Effector CD4-positive, alpha-beta T cell (primary cell): ENCODE data around the gene CCDC28B.

Experiments
- DNase-seq: peaks from one replicate; pipeline ENCODE4 v3.0.0-alpha.2; 2020

Gene CCDC28B

DNA sequence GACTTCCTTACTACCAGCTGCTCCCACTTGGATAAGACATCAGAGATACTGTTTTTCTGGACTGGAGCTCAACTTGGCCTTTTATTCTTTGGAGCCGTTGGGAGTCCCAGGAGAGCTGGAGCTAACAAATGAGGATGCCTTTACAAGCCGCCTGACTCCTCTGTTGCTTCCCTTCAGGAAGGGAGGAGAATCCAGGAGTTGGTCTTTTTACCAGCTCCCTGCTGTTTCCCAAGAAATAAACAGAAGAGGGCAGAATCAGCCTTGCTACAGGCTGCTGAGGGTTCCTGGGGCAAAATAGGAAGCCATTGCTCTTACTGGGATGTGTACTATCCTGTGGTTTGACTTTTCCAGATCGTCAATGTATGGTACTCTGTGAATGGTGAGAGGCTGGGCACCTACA, 23.3 kb downstream of the CCDC28B start:
- no peak for DNase-seq

GRCh38 chr1:32224285-32224684, 23.9 kb downstream of the CCDC28B start:
- no peak for DNase-seq

DNA sequence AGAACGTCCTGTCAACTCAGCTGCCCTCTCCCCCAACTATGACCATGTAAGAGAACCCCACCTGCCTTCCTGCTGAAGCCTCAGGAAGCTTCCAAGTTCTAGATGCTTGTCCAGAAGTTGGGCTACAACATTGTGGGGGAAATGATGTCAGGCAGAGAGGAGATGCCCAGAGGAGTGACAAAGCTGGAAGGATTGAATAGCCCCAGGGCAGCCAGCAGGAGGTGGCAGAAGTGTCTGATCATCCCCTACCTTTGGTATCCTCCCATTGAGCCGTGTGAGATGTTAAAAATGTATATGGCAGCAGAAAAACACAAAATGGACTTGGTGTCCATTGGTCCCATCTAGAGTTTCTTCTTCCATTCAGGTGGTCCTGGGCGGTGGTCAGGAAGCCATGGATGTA, 28.4 kb downstream of the CCDC28B start:
- no peak for DNase-seq

DNA sequence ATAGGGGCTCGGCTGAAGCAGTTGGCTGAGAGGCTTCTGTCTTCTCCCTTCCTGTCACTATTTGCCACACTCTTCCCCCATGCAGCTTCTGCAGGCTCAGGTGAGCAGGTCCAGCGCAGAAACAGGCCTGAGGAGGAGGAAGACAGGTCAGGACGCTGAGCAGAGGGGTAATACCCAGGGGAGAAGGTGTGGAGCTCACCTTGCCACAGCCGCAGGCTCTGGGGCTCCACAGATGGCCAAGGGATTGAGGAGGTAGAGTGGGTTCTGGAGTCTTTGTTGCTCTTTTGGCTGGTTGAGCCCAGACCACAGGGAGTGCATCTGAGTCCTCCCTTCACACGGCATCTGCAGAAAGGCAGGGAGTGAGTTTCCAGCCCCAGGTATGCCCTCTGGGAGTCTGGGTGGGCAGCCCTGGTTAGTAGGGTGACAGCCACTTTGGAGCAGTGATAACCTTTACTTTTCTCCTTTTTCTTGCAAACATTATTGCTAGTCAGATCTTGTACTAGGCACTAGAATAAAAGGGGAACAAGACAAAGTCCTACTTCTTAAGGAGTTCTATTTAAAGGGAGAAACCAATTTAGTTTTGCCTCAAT, 31.5 kb downstream of the CCDC28B start:
- DNase-seq, result no peak

- DNase-seq, result no peak
These were observed 32.3 kb downstream of the CCDC28B start for GRCh38 chr1:32232558-32233304.

DNA sequence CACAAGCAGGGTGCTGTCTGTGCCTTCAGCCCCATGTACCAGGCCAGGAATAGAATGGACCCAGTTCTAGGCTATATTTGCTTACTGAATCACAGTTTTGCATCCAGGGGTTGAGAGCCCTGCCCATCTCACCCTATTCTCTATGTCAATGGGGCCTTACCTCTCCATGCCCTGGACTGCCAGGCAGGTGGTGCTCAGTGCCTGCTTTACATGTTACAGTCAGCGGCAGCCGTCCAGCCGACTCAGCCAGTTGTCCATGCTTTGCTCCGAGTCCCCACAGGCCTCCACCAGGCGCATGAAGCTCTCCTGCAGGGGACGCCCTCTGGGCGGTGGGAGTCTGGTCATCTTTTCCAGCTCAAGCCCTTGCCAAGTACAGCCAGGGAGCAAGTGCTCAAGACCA, 34.4 kb downstream of the CCDC28B start:
- DNase-seq, result no peak

DNA sequence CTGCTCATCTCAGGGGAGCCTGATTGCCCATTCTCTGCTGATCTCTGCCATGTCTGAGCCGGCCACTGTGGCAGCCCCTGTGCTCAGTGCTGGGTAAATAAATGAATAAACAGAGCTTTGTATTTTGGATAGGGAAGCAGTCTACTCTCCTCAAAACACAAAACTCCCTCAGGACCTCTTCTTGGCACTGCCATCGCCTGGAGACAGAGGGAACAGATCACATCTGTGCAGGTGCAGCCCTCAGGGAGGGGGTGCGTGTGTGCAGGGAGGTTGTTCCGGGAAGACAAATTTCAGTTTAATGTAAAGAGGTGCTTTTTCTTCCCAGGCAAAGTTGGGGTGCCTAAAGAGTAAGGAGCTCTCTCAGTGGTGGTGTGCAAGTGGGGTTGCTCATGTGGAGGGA, 38.9 kb downstream of the CCDC28B start:
- no peak for DNase-seq

DNA sequence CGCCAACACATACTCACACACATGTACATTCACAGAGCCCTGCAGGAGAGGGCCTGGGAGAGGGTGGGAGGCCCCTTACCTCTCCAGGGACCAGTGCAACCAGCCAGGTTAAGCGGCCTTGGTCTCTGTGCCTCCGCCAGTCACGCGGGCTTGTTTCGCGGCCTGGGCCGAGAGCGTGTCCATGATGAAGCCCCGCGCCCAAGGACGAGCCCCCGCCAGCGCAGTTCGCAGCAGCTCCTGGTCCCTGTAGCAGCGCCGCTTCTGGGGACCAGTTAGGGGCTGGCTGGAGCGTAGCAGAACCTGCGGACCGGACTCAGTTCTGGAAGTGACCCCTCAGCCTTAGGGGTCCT, 39.4 kb downstream of the CCDC28B start:
- DNase-seq, result no peak

DNA sequence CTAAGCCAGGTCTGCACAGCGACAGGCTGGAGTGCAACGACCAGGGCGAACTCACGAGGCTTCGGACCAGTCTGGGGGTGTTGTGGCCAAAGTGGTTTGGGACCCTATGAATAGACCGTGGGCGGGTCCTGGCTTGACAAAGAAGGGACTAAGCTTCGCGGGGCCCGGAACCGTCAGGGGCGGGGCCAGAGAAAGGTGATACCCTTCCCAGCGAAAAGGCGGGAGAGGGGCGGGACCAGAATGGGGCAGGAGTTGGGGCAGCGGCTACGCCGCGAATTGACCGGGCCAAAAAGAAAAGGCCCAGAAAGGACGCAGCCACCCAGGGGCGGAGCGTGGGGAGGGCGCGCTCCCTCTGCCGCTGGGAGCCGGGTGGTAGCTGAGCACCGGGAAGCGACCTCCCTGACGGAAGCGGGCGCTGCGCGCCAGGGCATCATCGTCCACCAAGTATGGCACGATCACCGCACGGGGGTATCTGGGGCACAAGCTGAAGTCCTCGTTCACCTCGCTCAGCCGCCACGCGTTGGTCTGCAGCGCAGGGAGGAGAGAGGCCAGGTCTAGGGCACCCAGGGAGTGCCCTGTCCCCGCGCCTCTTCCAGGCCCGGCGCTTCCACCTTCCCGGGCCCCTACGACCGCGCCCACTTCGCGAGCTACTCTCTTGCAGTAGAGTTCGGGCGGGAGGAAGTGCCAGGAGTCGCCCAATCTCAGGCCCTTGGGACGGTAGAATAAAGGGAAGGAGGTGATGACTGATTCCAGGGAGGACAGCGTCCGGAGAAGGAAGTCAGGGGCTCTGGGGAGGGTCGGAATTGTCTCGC, 40.0 kb downstream of the CCDC28B start:
- DNase-seq, result peak; percentile 60

DNA sequence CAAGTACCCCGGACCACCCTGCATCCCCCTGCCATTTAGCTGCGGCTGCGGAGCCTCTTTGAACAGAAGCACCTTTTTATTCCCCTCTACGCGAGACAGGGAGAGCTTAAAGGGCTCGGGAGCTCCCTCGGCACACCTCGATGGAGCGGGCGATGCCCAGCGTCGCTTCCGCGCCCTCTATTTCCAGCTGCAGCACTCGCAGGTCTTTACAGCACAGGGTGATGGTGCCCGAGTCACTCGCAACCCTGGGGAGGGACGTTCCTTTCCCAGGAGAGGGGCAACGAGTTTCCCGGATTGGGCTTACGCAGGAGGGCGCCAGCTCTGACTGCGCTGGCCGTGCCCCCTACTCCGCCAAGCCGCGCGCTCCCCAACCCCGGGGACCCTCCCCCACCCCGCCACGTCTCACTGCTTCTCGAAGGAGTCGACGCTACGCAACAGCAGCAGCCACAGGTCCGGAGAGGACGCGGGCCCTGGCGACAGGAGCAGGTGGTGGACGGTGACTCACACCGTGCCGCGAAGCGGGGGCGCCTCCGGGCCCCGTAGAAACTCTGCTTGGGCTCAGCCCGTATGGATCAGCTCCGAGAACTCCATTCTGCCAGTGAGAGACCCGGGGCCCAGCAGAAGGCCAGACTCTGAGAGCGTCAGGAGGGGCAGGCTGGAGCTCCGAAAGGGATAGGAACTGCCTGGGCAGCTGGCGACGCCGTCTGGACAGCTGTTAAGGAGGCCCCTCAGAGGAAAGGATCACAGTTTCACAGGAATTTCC, 40.8 kb downstream of the CCDC28B start:
- no peak for DNase-seq

- DNase-seq, result no peak
These were observed 42.0 kb downstream of the CCDC28B start for GRCh38 chr1:32242341-32242851.

DNA sequence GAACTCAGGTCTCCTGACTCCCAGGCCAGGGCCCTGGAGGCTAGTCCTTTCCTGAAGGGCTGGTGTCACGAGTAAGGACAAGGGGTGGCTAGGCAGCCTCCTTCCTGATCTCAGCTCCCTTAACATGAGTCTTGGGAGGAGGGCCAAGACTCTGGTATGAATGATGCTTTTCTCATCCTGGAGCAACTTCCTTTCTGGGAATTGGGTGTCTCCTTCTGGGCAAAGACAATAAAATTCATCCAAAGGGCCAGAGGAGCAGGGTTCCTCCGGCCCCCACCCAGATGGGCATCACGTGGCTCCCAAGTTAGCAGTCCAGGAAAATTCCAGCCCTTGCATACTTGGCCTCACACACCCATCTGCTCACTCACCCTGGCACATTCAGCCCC, 46.5 kb downstream of the CCDC28B start, which contains the start of gene FAM167B:
FAM167B (plus strand) TSS at position 335 of the 386 bp plus-strand sequence. CDS start 200 bp downstream, outside the sequence.
- DNase-seq, result no peak

DNA sequence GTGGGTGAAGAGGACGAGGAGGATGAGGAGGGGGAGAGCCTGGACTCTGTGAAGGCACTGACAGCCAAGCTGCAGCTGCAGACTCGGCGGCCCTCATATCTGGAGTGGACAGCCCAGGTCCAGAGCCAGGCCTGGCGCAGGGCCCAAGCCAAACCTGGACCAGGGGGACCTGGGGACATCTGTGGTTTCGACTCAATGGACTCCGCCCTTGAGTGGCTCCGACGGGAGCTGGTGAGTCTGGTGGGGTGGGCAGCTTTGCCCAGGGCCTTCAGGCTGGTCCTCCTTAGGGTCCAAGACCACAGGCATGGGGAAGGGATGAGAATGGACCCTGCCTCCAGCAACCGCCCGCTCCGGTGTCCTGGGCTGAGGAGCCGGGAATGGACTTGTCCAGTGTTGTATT, 47.1 kb downstream of the CCDC28B start:
- DNase-seq, result no peak

DNA sequence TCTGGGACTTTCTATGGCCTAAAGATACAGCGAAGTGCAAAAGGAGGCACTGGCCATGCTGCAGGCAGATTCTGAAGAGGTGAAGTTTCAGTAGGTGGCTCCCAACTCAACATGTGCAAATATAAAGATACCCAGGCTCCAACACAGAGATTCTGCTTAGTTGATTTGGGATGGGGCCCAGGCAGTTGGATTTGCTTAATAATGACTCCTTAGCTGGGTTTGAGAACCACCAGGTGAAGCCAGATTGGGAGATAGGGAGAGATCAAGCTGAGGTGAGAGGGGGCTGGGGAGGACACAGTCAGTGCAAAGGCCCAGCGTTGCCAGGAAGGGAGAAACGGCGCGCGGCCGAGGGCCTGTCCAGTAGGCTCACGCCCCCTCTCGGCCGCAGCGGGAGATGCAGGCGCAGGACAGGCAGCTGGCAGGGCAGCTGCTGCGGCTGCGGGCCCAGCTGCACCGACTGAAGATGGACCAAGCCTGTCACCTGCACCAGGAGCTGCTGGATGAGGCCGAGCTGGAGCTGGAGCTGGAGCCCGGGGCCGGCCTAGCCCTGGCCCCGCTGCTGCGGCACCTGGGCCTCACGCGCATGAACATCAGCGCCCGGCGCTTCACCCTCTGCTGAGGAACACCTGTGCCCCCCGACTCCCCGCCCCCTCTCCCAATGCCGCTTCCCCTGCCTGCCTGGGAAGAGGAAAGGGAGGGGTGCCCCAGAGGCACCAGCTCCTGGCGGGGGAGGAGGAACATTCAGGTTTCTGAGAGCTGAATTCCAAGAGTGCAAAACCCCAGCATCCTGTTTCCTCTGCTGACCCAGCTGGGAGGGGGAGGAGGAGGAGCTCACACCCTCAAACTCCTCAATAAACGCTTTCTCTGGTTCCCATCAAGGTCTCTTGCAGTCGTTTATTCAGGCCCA, 47.8 kb downstream of the CCDC28B start:
- DNase-seq, result peak; percentile 67

GRCh38 chr1:32249831-32250525, 49.6 kb downstream of the CCDC28B start:
- DNase-seq, result peak; percentile 81

GRCh38 chr1:32250893-32251716, 50.7 kb downstream of the CCDC28B start, which contains the start of gene LCK:
LCK (plus strand) TSS chr1:32251265; CDS start chr1:32274330, 23,065 bp downstream.
- DNase-seq, result peak; percentile 41
